Kidney (tissue), 14 donors: ENCODE measurements around the gene FEM1A. TPM values are rescaled to one million over a fixed set of nuclear protein-coding genes. Genes with fewer than 3 reads are reported as not detected.
"Not testable (repeated sequence)": the region's sequence is repeated elsewhere in the genome, so short reads cannot be mapped to it uniquely, and the experiment has no call there.

ENCODE experiments used
- DNase-seq, 5 donors: peaks; one replicate each; pipeline ENCODE4 v3.0.0-alpha.2; 2013 to 2020
- FAIRE-seq: peaks from 2 replicates; lab custom pipeline; 2012; peaks lifted over from hg19 to GRCh38; lab: Jason Lieb, UNC
- H3K27ac ChIP-seq, 2 donors: one replicate each; pipeline ENCODE4 v1.7.0; 2013; ENCODE audit warnings: low read depth in 2 of 2, low read length in 2 of 2, inconsistent platforms in 1 of 2
- H3K27me3 ChIP-seq: one replicate; pipeline ENCODE4 v1.7.1; 2013; ENCODE audit warnings: low read length, inconsistent platforms; ENCODE audit not compliant: control insufficient read depth, insufficient read depth
- H3K36me3 ChIP-seq, 3 donors: one replicate each; pipeline versions ENCODE4 v1.7.0 to v1.7.1; 2013; ENCODE audit warnings: low read length in 3 of 3, control low read depth in 1 of 3, inconsistent platforms in 1 of 3; ENCODE audit not compliant: insufficient read depth in 3 of 3, control insufficient read depth in 2 of 3
- H3K4me1 ChIP-seq, 3 donors: one replicate each; pipeline versions ENCODE4 v1.7.0 to v1.7.1; 2013; ENCODE audit warnings: low read length in 3 of 3, inconsistent platforms in 1 of 3, low read depth in 1 of 3; ENCODE audit not compliant: control insufficient read depth in 2 of 3, insufficient read depth in 2 of 3
- H3K4me3 ChIP-seq, 3 donors: one replicate each; pipeline versions ENCODE4 v1.7.0 to v1.8.1; 2013; ENCODE audit warnings: low read length in 3 of 3, control low read depth in 1 of 3, inconsistent platforms in 1 of 3
- H3K9ac ChIP-seq, 3 donors: one replicate each; pipeline versions ENCODE4 v1.7.0 to v1.7.1; 2013; ENCODE audit warnings: low read length in 3 of 3, control low read depth in 1 of 3, inconsistent platforms in 1 of 3
- H3K9me3 ChIP-seq, 3 donors: one replicate each; pipeline versions ENCODE4 v1.7.0 to v1.7.1; 2013; ENCODE audit warnings: low read length in 3 of 3, control low read depth in 1 of 3, inconsistent platforms in 1 of 3; ENCODE audit not compliant: control insufficient read depth in 2 of 3, insufficient read depth in 1 of 3
- intact Hi-C: fragments of 100-400 bp; cut with DNase I; formaldehyde crosslinking; loops from one replicate; pipeline ENCODE4 v1.11.1; 2022
- polyA plus RNA-seq: library from polyadenylated mRNA; stranded (reverse); fragments of 350-450 nt; fragmentation: Illumina TruSeq; extraction: RNeasy Lipid Tissue Mini Kit (QIAGEN cat#74804); gene quantifications from one replicate; pipeline ENCODE4 v1.2.3, GENCODE V29; 2014; ENCODE audit warnings: low read depth, low replicate concordance; ENCODE audit not compliant: insufficient read depth
- total RNA-seq: library from RNA; stranded (reverse); fragmentation: NEBNext Ultra II Directional; extraction: Animal tissue kit (Norgen Biotek cat#: 25700); gene quantifications from one replicate; pipeline ENCODE4 v1.2.1, GENCODE V29; 2021
- TF ChIP-seq, protein P1 (sequence below): IDR thresholded peaks from 3 replicates; pipeline ENCODE4 v1.5.1; 2012; ENCODE audit warnings: mild to moderate bottlenecking, moderate library complexity, borderline replicate concordance; ENCODE audit not compliant: insufficient read depth; ENCODE audit errors: extremely low read depth
- donor health status: control.
- donor health status: control.
- donor health status: control.
- donor health status: control.
- donor health status: control.
- donor health status: DM: yes; HTN: yes; CAD: no.
- donor health status: Normal renal cell carcinoma (clear cell type).

Gene FEM1A
- total and polyA plus RNA-seq, 2 donors from 2014 or later, result 4.6 to 11.3 TPM

DNA sequence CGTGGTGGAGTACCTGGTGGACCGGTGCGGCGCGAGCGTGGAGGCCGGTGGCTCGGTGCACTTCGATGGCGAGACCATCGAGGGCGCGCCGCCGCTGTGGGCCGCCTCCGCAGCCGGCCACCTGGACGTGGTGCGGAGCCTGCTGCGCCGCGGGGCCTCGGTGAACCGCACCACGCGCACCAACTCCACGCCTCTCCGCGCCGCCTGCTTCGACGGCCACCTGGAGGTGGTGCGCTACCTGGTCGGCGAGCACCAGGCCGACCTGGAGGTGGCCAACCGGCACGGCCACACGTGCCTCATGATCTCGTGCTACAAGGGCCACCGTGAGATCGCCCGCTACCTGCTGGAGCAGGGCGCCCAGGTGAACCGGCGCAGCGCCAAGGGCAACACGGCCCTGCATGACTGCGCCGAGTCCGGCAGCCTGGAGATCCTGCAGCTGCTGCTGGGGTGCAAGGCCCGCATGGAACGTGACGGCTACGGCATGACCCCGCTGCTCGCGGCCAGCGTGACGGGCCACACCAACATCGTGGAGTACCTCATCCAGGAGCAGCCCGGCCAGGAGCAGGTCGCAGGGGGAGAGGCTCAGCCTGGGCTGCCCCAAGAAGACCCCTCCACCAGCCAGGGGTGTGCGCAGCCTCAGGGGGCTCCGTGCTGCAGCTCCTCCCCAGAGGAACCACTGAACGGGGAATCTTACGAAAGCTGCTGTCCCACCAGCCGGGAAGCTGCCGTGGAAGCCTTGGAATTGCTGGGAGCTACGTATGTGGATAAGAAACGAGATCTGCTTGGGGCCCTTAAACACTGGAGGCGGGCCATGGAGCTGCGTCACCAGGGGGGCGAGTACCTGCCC lies 708 bp downstream of the FEM1A start:
- DNase-seq, result peak in 2 of 5 donors; percentile 67 to 85
- peaks cover 0 to 23% (median 0%) of the 10 kb centered on the region in 3 donors for H3K4me1 ChIP-seq
- H3K9me3 ChIP-seq, intact Hi-C loops, H3K27me3 ChIP-seq, FAIRE-seq, H3K36me3 ChIP-seq: not testable (repeated sequence)
- H3K9ac ChIP-seq, result peak overlapping the region in 1 of 3 donors; percentile 69
- peak overlapping the region; percentile 78 to 85 for H3K27ac ChIP-seq
- peak overlapping the region; percentile 41 to 81 (median 52) for H3K4me3 ChIP-seq

DNA sequence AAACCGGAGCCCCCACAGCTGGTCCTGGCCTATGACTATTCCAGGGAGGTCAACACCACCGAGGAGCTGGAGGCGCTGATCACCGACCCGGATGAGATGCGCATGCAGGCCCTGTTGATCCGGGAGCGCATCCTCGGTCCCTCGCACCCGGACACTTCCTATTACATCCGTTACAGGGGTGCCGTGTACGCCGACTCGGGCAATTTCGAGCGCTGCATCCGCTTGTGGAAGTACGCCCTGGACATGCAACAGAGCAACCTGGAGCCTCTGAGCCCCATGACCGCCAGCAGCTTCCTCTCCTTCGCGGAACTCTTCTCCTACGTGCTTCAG lies 1.3 kb downstream of the FEM1A start:
- H3K9me3 ChIP-seq, H3K27ac ChIP-seq, intact Hi-C loops, DNase-seq, H3K36me3 ChIP-seq, H3K9ac ChIP-seq, FAIRE-seq, H3K27me3 ChIP-seq: not testable (repeated sequence)
- Histone ChIP-seq H3K4me3 (peak overlapping the region in 1 of 3 donors; percentile 81), H3K4me1 (peaks cover 0 to 23% (median 0%) of the 10 kb centered on the region in 3 donors)

DNA sequence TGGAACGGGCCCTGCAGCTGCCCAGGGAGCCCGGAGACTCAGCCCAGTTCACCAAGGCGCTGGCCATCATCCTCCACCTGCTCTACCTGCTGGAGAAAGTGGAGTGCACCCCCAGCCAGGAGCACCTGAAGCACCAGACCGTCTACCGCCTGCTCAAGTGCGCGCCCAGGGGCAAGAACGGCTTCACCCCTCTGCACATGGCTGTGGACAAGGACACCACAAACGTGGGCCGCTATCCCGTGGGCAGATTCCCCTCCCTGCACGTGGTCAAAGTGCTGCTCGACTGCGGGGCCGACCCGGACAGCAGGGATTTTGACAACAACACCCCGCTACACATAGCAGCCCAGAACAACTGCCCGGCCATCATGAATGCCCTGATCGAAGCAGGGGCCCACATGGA lies 1.7 kb downstream of the FEM1A start:
- H3K27me3 ChIP-seq, H3K9ac ChIP-seq, FAIRE-seq, H3K9me3 ChIP-seq, intact Hi-C loops, H3K36me3 ChIP-seq, H3K4me3 ChIP-seq, DNase-seq, H3K27ac ChIP-seq: not testable (repeated sequence)
- H3K4me1 ChIP-seq, result peaks cover 0 to 23% (median 0%) of the 10 kb centered on the region in 3 donors

DNA sequence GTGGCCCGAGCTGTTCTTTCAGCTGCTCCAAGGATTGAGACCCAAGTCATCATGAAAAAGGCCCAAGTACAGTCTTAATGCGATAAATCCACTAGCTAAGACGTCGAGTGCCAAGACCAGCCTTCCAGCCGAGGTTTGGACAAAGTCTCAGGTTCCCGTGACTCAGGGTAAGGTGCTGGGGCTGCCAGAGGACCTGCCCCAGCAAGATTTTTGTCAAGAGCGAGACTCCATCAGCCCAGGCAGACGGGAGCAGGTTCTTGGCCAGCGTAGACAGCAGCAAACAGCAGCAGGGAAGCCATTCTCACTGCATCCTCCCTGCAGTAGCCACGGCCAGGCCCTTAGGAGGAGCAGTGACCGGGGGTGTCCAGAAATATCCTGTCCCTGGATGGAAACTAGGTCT lies 3.4 kb downstream of the FEM1A start:
- Histone ChIP-seq H3K36me3 (peaks cover 0 to 10% (median 3%) of the 10 kb centered on the region in 3 donors), H3K27ac (no peak overlapping the region), H3K4me3 (no peak overlapping the region), H3K9ac (no peak overlapping the region), H3K4me1 (peaks cover 0 to 23% (median 0%) of the 10 kb centered on the region in 3 donors), H3K9me3 (no peaks in the 10 kb centered on the region), H3K27me3 (no peaks in the 10 kb centered on the region)
- FAIRE-seq (no peak), DNase-seq (no peak)
- intact Hi-C loops, result no loop called here
- TF ChIP-seq, protein P1, sequence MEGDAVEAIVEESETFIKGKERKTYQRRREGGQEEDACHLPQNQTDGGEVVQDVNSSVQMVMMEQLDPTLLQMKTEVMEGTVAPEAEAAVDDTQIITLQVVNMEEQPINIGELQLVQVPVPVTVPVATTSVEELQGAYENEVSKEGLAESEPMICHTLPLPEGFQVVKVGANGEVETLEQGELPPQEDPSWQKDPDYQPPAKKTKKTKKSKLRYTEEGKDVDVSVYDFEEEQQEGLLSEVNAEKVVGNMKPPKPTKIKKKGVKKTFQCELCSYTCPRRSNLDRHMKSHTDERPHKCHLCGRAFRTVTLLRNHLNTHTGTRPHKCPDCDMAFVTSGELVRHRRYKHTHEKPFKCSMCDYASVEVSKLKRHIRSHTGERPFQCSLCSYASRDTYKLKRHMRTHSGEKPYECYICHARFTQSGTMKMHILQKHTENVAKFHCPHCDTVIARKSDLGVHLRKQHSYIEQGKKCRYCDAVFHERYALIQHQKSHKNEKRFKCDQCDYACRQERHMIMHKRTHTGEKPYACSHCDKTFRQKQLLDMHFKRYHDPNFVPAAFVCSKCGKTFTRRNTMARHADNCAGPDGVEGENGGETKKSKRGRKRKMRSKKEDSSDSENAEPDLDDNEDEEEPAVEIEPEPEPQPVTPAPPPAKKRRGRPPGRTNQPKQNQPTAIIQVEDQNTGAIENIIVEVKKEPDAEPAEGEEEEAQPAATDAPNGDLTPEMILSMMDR, result no peak

DNA sequence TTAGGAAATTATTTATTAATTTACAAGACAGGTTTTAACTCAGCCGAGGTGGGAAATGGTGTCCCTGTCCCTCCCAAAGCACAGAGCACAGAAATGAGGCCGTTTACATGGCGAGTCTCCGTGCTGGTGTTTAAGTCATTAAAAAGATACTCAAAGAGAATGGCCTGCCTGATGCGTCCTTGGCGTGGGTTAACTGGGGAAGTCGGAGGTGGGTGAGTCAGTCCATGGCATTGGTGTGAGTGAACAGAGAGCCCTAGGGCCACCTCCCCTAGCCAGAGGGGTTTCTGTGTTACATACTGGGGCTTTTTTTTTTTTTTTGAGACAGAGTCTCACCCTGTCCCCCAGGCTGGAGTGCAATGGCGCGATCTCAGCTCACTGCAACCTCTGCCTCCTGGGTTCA lies 3.9 kb downstream of the FEM1A start:
- Histone ChIP-seq H3K27me3 (no peaks in the 10 kb centered on the region), H3K36me3 (peaks cover 0 to 10% (median 3%) of the 10 kb centered on the region in 3 donors), H3K4me3 (no peak overlapping the region), H3K9ac (no peak overlapping the region), H3K27ac (no peak overlapping the region), H3K9me3 (no peaks in the 10 kb centered on the region), H3K4me1 (peaks cover 0 to 23% (median 0%) of the 10 kb centered on the region in 3 donors)
- no peak for FAIRE-seq
- TF ChIP-seq, protein P1, result no peak
- no peak for DNase-seq
- intact Hi-C loops, result no loop called here
